Prostate gland (tissue), 2 donors: Measurements from ENCODE around the gene GRID1. TPM values are rescaled to one million over a fixed set of nuclear protein-coding genes. Genes with fewer than 3 reads are reported as not detected.

Experiments
- DNase-seq: peaks from one replicate; pipeline ENCODE4 v3.0.0-alpha.2; 2019; ENCODE audit warnings: low spot score
- H3K27ac ChIP-seq, 2 donors: fragments of 200-600 bp; sonication (generic); 2 replicates each; pipeline ENCODE4 v1.5.1; 2017 to 2019
- H3K27me3 ChIP-seq: fragments of 200-600 bp; sonication (generic); replicated peaks from 2 replicates; pipeline ENCODE4 v1.5.1; 2019; ENCODE audit not compliant: insufficient read depth
- H3K36me3 ChIP-seq, 2 donors: fragments of 200-600 bp; sonication (generic); 1 replicate in 1 of 2; 2 replicates in 1 of 2; pipeline versions ENCODE4 v1.5.1 to v1.8.1; 2017 to 2019
- H3K4me1 ChIP-seq: fragments of 200-600 bp; sonication (generic); replicated peaks from 2 replicates; pipeline ENCODE4 v1.5.1; 2019
- H3K4me3 ChIP-seq, 2 donors: fragments of 200-600 bp; sonication (generic); 2 replicates each; pipeline ENCODE4 v1.5.1; 2017 to 2019
- H3K9me3 ChIP-seq: fragments of 200-600 bp; sonication (generic); 2 replicates; pipeline ENCODE4 v1.5.1; 2017
- CTCF ChIP-seq, 4 experiments: fragments of 200-600 bp in 2 of 4; fragments of 450-650 bp in 2 of 4; sonication (generic) in 2 of 4; IDR thresholded peaks; 1 replicate in 3 of 4; 2 replicates in 1 of 4; pipeline ENCODE4 v1.5.1; 2016 to 2019; ENCODE audit warnings: antibody characterized with exemption in 4 of 4, mild to moderate bottlenecking in 2 of 4, moderate library complexity in 2 of 4
- POLR2A ChIP-seq: fragments of 450-650 bp; IDR thresholded peaks from one replicate; pipeline ENCODE4 v1.6.1; 2016; ENCODE audit warnings: antibody characterized with exemption, mild to moderate bottlenecking
- POLR2AphosphoS5 ChIP-seq: sonication (generic); formaldehyde crosslinking; IDR thresholded peaks from one replicate; pipeline ENCODE4 v1.6.1; 2017; ENCODE audit warnings: antibody characterized with exemption
- WGBS: methylation state at CpG from one replicate; pipeline ENCODE4 v1.1.5; 2018; 5-methylcytosine and 5-hydroxymethylcytosine counted together
- intact Hi-C: fragments of 100-400 bp; cut with DNase I; formaldehyde crosslinking; loops from one replicate; pipeline ENCODE4 v1.14.2; 2022
- total RNA-seq, 2 donors: library from RNA; depleted of rRNA; stranded (reverse); fragments of >200 nt; gene quantifications; one replicate each; pipeline ENCODE4 v1.1.0, GENCODE V29; 2016

Gene GRID1
- total RNA-seq, 2 donors from 2014 or later = 1.0 to 10.0 TPM

GRCh38 chr10:86206240-86206579 lies 160.4 kb downstream of the GRID1 start:
- Histone ChIP-seq H3K9me3 (no peaks in the 10 kb centered on the region), H3K4me1 (no peaks in the 10 kb centered on the region), H3K27me3 (no peaks in the 10 kb centered on the region), H3K36me3 (no peaks in the 10 kb centered on the region), H3K4me3 (no peak overlapping the region), H3K27ac (no peak overlapping the region)
- WGBS = 95% methylated on average over 18 of the region's 18 CpGs
- DNase-seq = no peak
- intact Hi-C loops = no loop called here
- TF ChIP-seq CTCF (IDR thresholded peaks at IDR 0.05) (no peak), POLR2AphosphoS5 (no peak), POLR2A (no peak)

- H3K4me1 ChIP-seq = no peaks in the 10 kb centered on the region
- intact Hi-C loops = no loop called here
- no peak overlapping the region for H3K4me3 ChIP-seq
- no peaks in the 10 kb centered on the region for H3K9me3 ChIP-seq
- DNase-seq = no peak
- WGBS = 70% methylated on average over 7 of the region's 7 CpGs
- no peak overlapping the region for H3K27ac ChIP-seq
- no peaks in the 10 kb centered on the region for H3K27me3 ChIP-seq
- TF ChIP-seq CTCF (IDR thresholded peaks at IDR 0.05) (no peak), POLR2A (no peak), POLR2AphosphoS5 (no peak)
- no peaks in the 10 kb centered on the region for H3K36me3 ChIP-seq
Observed at GRCh38 chr10:86205306-86206239, 161.0 kb downstream of the GRID1 start.

- Histone ChIP-seq H3K27ac (no peak overlapping the region), H3K36me3 (no peaks in the 10 kb centered on the region), H3K9me3 (no peaks in the 10 kb centered on the region), H3K4me1 (no peaks in the 10 kb centered on the region), H3K4me3 (no peak overlapping the region), H3K27me3 (no peaks in the 10 kb centered on the region)
- TF ChIP-seq POLR2A (no peak), CTCF (IDR thresholded peaks at IDR 0.05) (no peak), POLR2AphosphoS5 (no peak)
- 84% methylated on average over 9 of the region's 9 CpGs for WGBS
- DNase-seq = no peak
- intact Hi-C loops = no loop called here
Observed at GRCh38 chr10:86204421-86205305, 161.9 kb downstream of the GRID1 start.

- Histone ChIP-seq H3K9me3 (no peaks in the 10 kb centered on the region), H3K27me3 (no peaks in the 10 kb centered on the region), H3K4me3 (no peak overlapping the region), H3K4me1 (no peaks in the 10 kb centered on the region), H3K27ac (no peak overlapping the region), H3K36me3 (no peaks in the 10 kb centered on the region)
- intact Hi-C loops = no loop called here
- TF ChIP-seq POLR2AphosphoS5 (no peak), CTCF (IDR thresholded peaks at IDR 0.05) (no peak), POLR2A (no peak)
- DNase-seq = no peak
- 43% methylated on average over 11 of the region's 11 CpGs for WGBS
Observed at GRCh38 chr10:86203162-86203905, 163.3 kb downstream of the GRID1 start.
